ENCODE measurements around the gene ZSCAN30. TPM values are rescaled to one million over a fixed set of nuclear protein-coding genes. Genes with fewer than 3 reads are reported as not detected.

ZSCAN30 gene
- 10 to 100 TPM; 17.9 to 19.6 TPM for total RNA-seq

- H3K4me3 Mint-ChIP-seq = peak within 1 kb of the TSS; percentile 98
- peak; percentile 97 for DNase-seq
- no peaks in the 10 kb centered on the region for H3K27me3 Mint-ChIP-seq
- peak within 1 kb of the TSS; percentile 93 for H3K27ac Mint-ChIP-seq
- H3K36me3 Mint-ChIP-seq = peaks cover 30% of the 10 kb centered on the region
- intact Hi-C loops (cut with micrococcal nuclease) = loop anchor here (1.0 to 5.0 kb wide), 4 partner anchors 23 to 248 kb away; partner anchors contain the start of genes MAPRE2 and ZNF24
- ChIA-PET POLR2A (interaction anchor here (0.6 to 3.3 kb wide), 7 partner anchors 12 to 260 kb away, joined by 3 to 15 read pairs (median 5); partner anchors contain the start of genes ZNF24 and ZNF397), CTCF (no interaction called here)
- peaks cover 37% of the 10 kb centered on the region for H3K4me1 Mint-ChIP-seq (ENCODE audit: low read depth)
- peaks cover 5% of the 10 kb centered on the region for H3K9me3 Mint-ChIP-seq
Measured at GRCh38 chr18:35290094-35290735, at the start of gene ZSCAN30. TSS of gene ZSCAN30 (minus strand) at chr18:35290229. CDS start at chr18:35264352, 25,877 bp downstream.

- H3K4me1 Mint-ChIP-seq (ENCODE audit: low read depth) = peaks cover 36% of the 10 kb centered on the region
- CTCF ChIA-PET = interaction anchor here (0.7 kb wide), 1 partner anchor 98 kb away, joined by 3 read pairs; no protein-coding TSS in a partner anchor
- no peak overlapping the region for H3K4me3 Mint-ChIP-seq
- intact Hi-C loops (cut with micrococcal nuclease) = no loop called here
- no peaks in the 10 kb centered on the region for H3K9me3 Mint-ChIP-seq
- no peak overlapping the region for H3K27ac Mint-ChIP-seq
- H3K27me3 Mint-ChIP-seq = no peaks in the 10 kb centered on the region
- DNase-seq = no peak
- POLR2A ChIA-PET = no interaction called here
- peaks cover 66% of the 10 kb centered on the region for H3K36me3 Mint-ChIP-seq
Measured at GRCh38 chr18:35337286-35337685, 47.3 kb upstream of the ZSCAN30 start.

- no peaks in the 10 kb centered on the region for H3K9me3 Mint-ChIP-seq
- POLR2A ChIA-PET = no interaction called here
- peaks cover 66% of the 10 kb centered on the region for H3K36me3 Mint-ChIP-seq
- H3K4me3 Mint-ChIP-seq = no peak overlapping the region
- CTCF ChIA-PET = interaction anchor here (1.5 kb wide), 1 partner anchor 51 kb away, joined by 4 read pairs; no protein-coding TSS in a partner anchor
- H3K27ac Mint-ChIP-seq = no peak overlapping the region
- no peaks in the 10 kb centered on the region for H3K27me3 Mint-ChIP-seq
- peaks cover 29% of the 10 kb centered on the region for H3K4me1 Mint-ChIP-seq (ENCODE audit: low read depth)
- intact Hi-C loops (cut with micrococcal nuclease) = no loop called here
- no peak for DNase-seq
Measured at GRCh38 chr18:35335866-35336265, 45.8 kb upstream of the ZSCAN30 start.

- H3K27ac Mint-ChIP-seq = no peak overlapping the region
- intact Hi-C loops (cut with micrococcal nuclease) = no loop called here
- POLR2A ChIA-PET = interaction anchor here (1.4 kb wide), 1 partner anchor 94 kb away, joined by 3 read pairs; the partner anchor contains the start of gene ZNF397
- H3K36me3 Mint-ChIP-seq = peaks cover 58% of the 10 kb centered on the region
- no peaks in the 10 kb centered on the region for H3K9me3 Mint-ChIP-seq
- CTCF ChIA-PET = interaction anchor here (1.5 kb wide), 1 partner anchor 52 kb away, joined by 4 read pairs; no protein-coding TSS in a partner anchor
- no peak overlapping the region for H3K4me3 Mint-ChIP-seq
- H3K4me1 Mint-ChIP-seq (ENCODE audit: low read depth) = peaks cover 19% of the 10 kb centered on the region
- DNase-seq = no peak
- no peaks in the 10 kb centered on the region for H3K27me3 Mint-ChIP-seq
Measured at GRCh38 chr18:35334821-35335220, 44.8 kb upstream of the ZSCAN30 start.

- intact Hi-C loops (cut with micrococcal nuclease) = no loop called here
- Mint-ChIP-seq H3K27ac (no peak overlapping the region), H3K27me3 (no peaks in the 10 kb centered on the region), H3K4me1 (ENCODE audit: low read depth) (peaks cover 14% of the 10 kb centered on the region), H3K9me3 (no peaks in the 10 kb centered on the region), H3K4me3 (no peak overlapping the region), H3K36me3 (peaks cover 52% of the 10 kb centered on the region)
- no peak for DNase-seq
- POLR2A ChIA-PET = interaction anchor here (1.4 kb wide), 1 partner anchor 93 kb away, joined by 3 read pairs; the partner anchor contains the start of gene ZNF397
- CTCF ChIA-PET = interaction anchor here (1.5 kb wide), 1 partner anchor 52 kb away, joined by 4 read pairs; no protein-coding TSS in a partner anchor
Measured at GRCh38 chr18:35334212-35334611, 44.2 kb upstream of the ZSCAN30 start.

GRCh38 chr18:35331367-35332087 lies 41.5 kb upstream of the ZSCAN30 start:
- ChIA-PET POLR2A (no interaction called here), CTCF (no interaction called here)
- Mint-ChIP-seq H3K27ac (no peak overlapping the region), H3K36me3 (peaks cover 37% of the 10 kb centered on the region), H3K9me3 (peaks cover 6% of the 10 kb centered on the region), H3K4me1 (ENCODE audit: low read depth) (peaks cover 6% of the 10 kb centered on the region), H3K4me3 (no peak overlapping the region), H3K27me3 (no peaks in the 10 kb centered on the region)
- intact Hi-C loops (cut with micrococcal nuclease) = no loop called here
- no peak for DNase-seq

- H3K9me3 Mint-ChIP-seq = peaks cover 6% of the 10 kb centered on the region
- H3K27me3 Mint-ChIP-seq = no peaks in the 10 kb centered on the region
- ChIA-PET CTCF (no interaction called here), POLR2A (no interaction called here)
- peaks cover 2% of the 10 kb centered on the region for H3K4me1 Mint-ChIP-seq (ENCODE audit: low read depth)
- intact Hi-C loops (cut with micrococcal nuclease) = no loop called here
- DNase-seq = no peak
- H3K4me3 Mint-ChIP-seq = no peak overlapping the region
- peaks cover 18% of the 10 kb centered on the region for H3K36me3 Mint-ChIP-seq
- H3K27ac Mint-ChIP-seq = no peak overlapping the region
Measured at GRCh38 chr18:35328868-35329267, 38.8 kb upstream of the ZSCAN30 start.

GRCh38 chr18:35326695-35327387 lies 36.8 kb upstream of the ZSCAN30 start:
- H3K4me3 Mint-ChIP-seq = no peak overlapping the region
- intact Hi-C loops (cut with micrococcal nuclease) = no loop called here
- DNase-seq = no peak
- peaks cover 6% of the 10 kb centered on the region for H3K36me3 Mint-ChIP-seq
- peaks cover 2% of the 10 kb centered on the region for H3K4me1 Mint-ChIP-seq (ENCODE audit: low read depth)
- H3K9me3 Mint-ChIP-seq = peaks cover 6% of the 10 kb centered on the region
- no peak overlapping the region for H3K27ac Mint-ChIP-seq
- POLR2A ChIA-PET = interaction anchor here (1.1 kb wide), 1 partner anchor 18 kb away, joined by 3 read pairs; no protein-coding TSS in a partner anchor
- CTCF ChIA-PET = no interaction called here
- H3K27me3 Mint-ChIP-seq = no peaks in the 10 kb centered on the region

- Mint-ChIP-seq H3K27me3 (no peaks in the 10 kb centered on the region), H3K4me1 (ENCODE audit: low read depth) (peaks cover 2% of the 10 kb centered on the region), H3K36me3 (peaks cover 6% of the 10 kb centered on the region), H3K4me3 (no peak overlapping the region), H3K27ac (no peak overlapping the region), H3K9me3 (peaks cover 6% of the 10 kb centered on the region)
- intact Hi-C loops (cut with micrococcal nuclease) = no loop called here
- CTCF ChIA-PET = no interaction called here
- DNase-seq = no peak
- POLR2A ChIA-PET = no interaction called here
Measured at GRCh38 chr18:35324926-35325655, 35.1 kb upstream of the ZSCAN30 start.

- DNase-seq = no peak
- POLR2A ChIA-PET = no interaction called here
- H3K9me3 Mint-ChIP-seq = no peaks in the 10 kb centered on the region
- intact Hi-C loops (cut with micrococcal nuclease) = no loop called here
- peaks cover 2% of the 10 kb centered on the region for H3K4me1 Mint-ChIP-seq (ENCODE audit: low read depth)
- H3K36me3 Mint-ChIP-seq = peaks cover 3% of the 10 kb centered on the region
- H3K27me3 Mint-ChIP-seq = no peaks in the 10 kb centered on the region
- CTCF ChIA-PET = no interaction called here
- H3K27ac Mint-ChIP-seq = no peak overlapping the region
- H3K4me3 Mint-ChIP-seq = no peak overlapping the region
Measured at GRCh38 chr18:35322486-35323458, 32.7 kb upstream of the ZSCAN30 start.

GRCh38 chr18:35311496-35311895 lies 21.5 kb upstream of the ZSCAN30 start:
- H3K36me3 Mint-ChIP-seq = peaks cover 44% of the 10 kb centered on the region
- POLR2A ChIA-PET = no interaction called here
- no peak for DNase-seq
- H3K27ac Mint-ChIP-seq = no peak overlapping the region
- H3K4me3 Mint-ChIP-seq = no peak overlapping the region
- peaks cover 81% of the 10 kb centered on the region for H3K9me3 Mint-ChIP-seq
- H3K27me3 Mint-ChIP-seq = no peaks in the 10 kb centered on the region
- CTCF ChIA-PET = no interaction called here
- intact Hi-C loops (cut with micrococcal nuclease) = no loop called here
- no peaks in the 10 kb centered on the region for H3K4me1 Mint-ChIP-seq (ENCODE audit: low read depth)
